Brain microvascular endothelial cell (primary cell): Measurements from ENCODE around the gene CHST6.
"Not testable (repeated sequence)": the region's sequence is repeated elsewhere in the genome, so short reads cannot be mapped to it uniquely, and the experiment has no call there.

Experiments used
- DNase-seq: peaks from one replicate; pipeline ENCODE4 v3.0.0-alpha.2; 2020
- H3K27ac ChIP-seq: fragments of 250-450 bp; sonication (Bioruptor Pico); 2 replicates; pipeline ENCODE4 v1.5.1; 2020; ENCODE audit warnings: mild to moderate bottlenecking, moderate library complexity
- H3K27me3 ChIP-seq: fragments of 250-450 bp; sonication (Bioruptor Pico); replicated peaks from 2 replicates; pipeline ENCODE4 v1.5.1; 2020; ENCODE audit warnings: mild to moderate bottlenecking
- H3K36me3 ChIP-seq: fragments of 250-450 bp; sonication (Bioruptor Pico); replicated peaks from 2 replicates; pipeline ENCODE4 v1.5.1; 2020; ENCODE audit warnings: mild to moderate bottlenecking
- H3K4me3 ChIP-seq: 2 replicates; pipeline ENCODE4 v1.5.1; 2011; ENCODE audit warnings: low read depth, mild to moderate bottlenecking, control low read depth, low read length, moderate library complexity
- in situ Hi-C: cut with HindIII; loops from 2 replicates; pipeline ENCODE4 v1.10.0; 2017; ENCODE audit warnings: low sequenced_read_pairs, low pct_ligation_motif_present
- TF ChIP-seq, protein P1 (sequence below): IDR thresholded peaks from 2 replicates; pipeline ENCODE4 v1.5.1; 2011; ENCODE audit warnings: low read depth, mild to moderate bottlenecking, moderate library complexity, low read length, control low read depth, inconsistent platforms; ENCODE audit errors: missing control alignments

Gene CHST6

DNA sequence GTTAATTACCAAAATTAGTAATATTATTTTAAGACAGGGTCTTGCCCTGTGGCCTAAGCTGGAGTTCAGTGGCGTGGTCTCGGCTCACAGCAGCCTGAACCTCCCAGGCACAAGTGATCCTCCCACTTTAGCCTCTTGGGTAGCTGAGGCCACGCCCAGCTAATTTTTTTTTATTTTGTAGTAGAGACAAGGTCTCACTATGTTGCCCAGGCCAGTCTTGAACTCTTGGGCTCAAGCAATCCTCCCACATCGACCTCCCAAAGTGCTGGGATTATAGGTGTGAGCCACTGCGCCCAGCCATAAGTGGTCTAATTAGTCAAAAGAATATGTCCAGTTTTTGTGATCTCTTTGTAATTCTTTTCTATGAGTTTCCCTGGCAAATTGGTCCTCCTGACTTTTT, 49.9 kb downstream of the CHST6 start:
- Histone ChIP-seq H3K36me3 (peaks cover 4% of the 10 kb centered on the region), H3K27ac (no peak overlapping the region), H3K27me3 (no peaks in the 10 kb centered on the region), H3K4me3 (no peak overlapping the region)
- in situ Hi-C loops = no loop called here
- TF ChIP-seq, protein P1, sequence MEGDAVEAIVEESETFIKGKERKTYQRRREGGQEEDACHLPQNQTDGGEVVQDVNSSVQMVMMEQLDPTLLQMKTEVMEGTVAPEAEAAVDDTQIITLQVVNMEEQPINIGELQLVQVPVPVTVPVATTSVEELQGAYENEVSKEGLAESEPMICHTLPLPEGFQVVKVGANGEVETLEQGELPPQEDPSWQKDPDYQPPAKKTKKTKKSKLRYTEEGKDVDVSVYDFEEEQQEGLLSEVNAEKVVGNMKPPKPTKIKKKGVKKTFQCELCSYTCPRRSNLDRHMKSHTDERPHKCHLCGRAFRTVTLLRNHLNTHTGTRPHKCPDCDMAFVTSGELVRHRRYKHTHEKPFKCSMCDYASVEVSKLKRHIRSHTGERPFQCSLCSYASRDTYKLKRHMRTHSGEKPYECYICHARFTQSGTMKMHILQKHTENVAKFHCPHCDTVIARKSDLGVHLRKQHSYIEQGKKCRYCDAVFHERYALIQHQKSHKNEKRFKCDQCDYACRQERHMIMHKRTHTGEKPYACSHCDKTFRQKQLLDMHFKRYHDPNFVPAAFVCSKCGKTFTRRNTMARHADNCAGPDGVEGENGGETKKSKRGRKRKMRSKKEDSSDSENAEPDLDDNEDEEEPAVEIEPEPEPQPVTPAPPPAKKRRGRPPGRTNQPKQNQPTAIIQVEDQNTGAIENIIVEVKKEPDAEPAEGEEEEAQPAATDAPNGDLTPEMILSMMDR = no peak
- no peak for DNase-seq

DNA sequence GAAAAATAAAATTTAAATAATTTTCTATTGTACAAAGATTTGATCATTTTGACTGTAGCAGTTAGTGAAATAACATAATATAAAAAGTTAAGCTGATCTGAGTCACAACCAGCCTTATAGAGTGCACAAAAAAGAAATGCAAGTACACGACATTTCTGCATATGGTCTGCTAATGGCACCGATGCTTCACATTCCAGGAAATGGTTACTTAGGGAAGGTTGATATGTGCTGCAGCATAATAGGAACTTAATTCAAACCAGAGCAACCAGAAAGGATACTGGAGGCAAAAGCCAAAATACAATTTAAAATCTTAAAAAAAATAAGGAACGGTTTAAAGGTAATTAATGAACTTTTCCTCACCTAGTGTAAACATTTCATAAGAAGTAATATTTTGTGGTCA, 51.9 kb downstream of the CHST6 start:
- Histone ChIP-seq H3K4me3 (no peak overlapping the region), H3K27ac (no peak overlapping the region), H3K36me3 (no peaks in the 10 kb centered on the region), H3K27me3 (no peaks in the 10 kb centered on the region)
- no peak for DNase-seq
- in situ Hi-C loops = no loop called here
- TF ChIP-seq, protein P1 = no peak

DNA sequence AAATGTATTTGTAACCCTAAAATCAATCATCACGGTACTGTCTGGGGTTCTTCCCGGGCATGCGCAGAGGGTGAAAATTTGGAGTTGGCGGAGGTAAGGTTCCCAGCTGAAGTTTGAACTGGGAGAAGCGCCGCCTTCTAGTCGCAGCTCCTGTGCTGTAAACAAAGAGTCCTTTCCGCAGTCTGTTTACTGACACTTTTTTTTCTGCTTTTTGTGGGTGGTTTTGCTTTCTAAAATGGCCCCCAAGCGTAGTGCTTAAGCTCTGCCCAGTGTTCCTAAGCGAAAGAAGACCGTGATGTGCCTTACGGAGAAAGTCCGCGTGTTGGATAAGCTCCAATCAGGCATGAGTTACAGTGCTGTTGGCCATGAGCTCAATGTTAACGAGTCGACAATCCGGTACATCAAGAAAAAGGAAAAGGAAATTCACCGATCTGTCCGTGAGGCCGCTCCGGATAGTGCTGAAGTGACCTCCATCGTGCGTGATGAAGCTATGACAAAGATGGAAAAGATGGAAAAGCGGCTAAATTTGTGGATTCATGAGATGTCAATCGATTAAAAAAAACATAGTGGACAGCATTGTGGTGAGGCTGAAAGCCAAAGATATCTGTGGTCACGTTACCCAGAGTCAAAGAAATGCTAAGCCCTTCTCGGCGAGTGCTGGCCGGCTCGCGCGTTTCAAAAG, 61.4 kb downstream of the CHST6 start:
- TF ChIP-seq, protein P1 = no peak
- Histone ChIP-seq H3K27ac (peak overlapping the region; percentile 96), H3K4me3 (peak overlapping the region; percentile 80), H3K27me3 (no peaks in the 10 kb centered on the region), H3K36me3 (no peaks in the 10 kb centered on the region)
- DNase-seq = peak; percentile 95
- in situ Hi-C loops = no loop called here

DNA sequence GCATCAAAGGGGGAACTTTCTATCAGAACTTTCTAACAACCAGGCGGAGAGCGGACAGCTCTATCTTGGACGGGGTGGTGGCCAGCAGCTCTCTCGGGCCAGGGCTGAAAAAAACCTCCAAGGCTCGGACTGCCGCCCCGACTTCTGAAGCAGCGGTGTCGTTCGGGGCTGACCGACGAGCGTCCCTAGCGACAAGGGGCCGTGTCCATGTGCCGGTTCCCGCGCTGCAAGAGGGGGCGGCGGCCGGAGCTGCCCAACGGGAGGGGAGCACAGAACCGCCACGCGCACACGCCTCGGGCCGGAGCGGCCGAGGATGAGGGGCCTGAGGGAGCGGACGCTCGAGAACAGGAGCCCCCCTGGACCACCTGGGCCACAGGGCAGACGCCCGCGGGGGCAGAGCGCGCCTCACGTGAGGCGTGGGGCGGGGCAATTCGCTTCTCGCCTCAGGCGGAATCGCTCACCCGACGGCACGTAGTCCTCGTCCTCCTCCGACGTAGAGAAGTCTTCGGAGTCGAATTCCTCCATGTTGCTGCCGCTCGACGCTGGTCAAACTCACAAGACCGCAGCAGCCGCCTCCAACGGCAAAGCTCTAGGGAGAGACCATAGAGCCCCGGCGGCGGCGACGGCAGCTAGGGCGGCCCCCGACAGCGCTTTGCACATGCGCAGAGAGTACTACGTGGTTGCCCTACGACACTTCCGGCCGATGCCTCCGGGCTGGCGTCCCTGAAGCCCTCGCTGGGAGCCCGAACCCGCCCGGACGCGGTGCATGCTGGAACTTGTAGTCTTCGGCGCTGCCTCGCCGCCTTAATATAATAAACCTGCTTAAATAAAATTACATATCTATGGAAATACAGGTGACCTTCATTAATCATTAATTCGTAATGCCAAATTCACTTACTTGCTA, 62.2 kb downstream of the CHST6 start, which contains the start of gene CFDP1:
Gene CFDP1, minus strand, starts transcription at position 676 of the 904 bp plus-strand sequence. Its CDS starts 151 bp downstream, at position 525.
- TF ChIP-seq, protein P1 = no peak
- in situ Hi-C loops = no loop called here
- peak within 1 kb of the TSS; percentile 96 for H3K27ac ChIP-seq

DNA sequence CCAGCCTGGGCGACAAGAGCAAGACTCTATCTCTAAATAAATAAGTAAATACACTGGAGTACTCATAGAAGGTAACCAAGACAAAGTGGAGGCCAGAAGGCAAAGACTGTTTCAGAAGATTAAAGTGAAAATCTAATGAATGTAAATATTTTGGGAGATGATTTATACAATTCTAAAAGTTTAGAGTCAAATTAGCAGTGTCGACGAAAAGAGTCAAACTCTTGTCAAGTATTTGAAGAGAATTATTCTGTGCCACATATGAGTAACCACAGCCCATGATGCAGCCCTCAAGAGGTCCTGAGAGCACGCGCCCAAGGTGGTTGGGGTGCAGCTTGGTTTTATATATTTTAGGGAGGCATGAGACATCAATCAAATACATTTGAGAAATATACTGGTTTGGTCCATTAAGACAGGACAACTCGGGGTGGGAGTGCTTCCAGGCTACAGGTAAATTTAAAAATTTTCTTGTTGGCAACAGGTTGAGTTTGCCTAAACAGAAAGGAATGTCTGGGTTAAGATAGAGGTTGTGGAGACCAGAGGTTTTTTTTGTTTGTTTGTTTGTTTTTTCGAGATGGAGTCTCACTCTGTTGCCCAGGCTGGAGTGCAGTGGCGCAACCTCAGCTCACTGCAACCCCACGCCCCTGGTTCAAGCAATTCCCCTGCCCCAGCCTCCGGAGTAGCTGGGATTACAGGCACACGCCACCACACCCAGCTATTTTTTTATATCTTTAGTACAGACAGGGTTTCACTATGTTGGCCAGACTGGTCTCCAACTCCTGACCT, 65.4 kb downstream of the CHST6 start:
- Histone ChIP-seq H3K27me3 (no peaks in the 10 kb centered on the region), H3K4me3 (no peak overlapping the region), H3K27ac (no peak overlapping the region), H3K36me3 (no peaks in the 10 kb centered on the region)
- in situ Hi-C loops = no loop called here
- TF ChIP-seq, protein P1 = no peak
- DNase-seq = no peak

More for the DNA sequence above, 62.2 kb downstream of the CHST6 start, which contains the start of gene CFDP1:
- Histone ChIP-seq H3K4me3 (peak within 1 kb of the TSS; percentile 80), H3K27me3 (no peaks in the 10 kb centered on the region), H3K36me3 (no peaks in the 10 kb centered on the region)
- DNase-seq = peak; percentile 89

DNA sequence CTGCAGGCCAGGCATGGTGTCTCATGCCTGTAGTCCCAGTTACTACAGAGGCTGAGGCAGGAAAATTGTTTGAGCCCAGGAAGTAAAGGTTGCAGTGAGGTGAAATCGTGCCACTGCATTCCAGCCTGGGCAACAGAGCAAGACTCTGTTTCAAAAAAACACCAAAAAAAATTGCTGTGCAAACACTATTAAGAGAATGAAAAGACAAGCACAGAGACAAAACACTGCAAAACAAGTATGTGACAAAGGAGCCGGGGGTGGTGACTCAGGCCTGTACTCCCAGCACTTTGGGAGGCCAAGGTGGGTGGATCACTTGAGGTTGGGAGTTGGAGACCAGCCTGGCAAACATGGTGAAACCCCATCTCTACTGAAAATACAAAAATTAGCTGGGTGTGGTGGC, 68.7 kb downstream of the CHST6 start:
- H3K4me3 ChIP-seq, H3K36me3 ChIP-seq, H3K27me3 ChIP-seq, in situ Hi-C loops, H3K27ac ChIP-seq: not testable (repeated sequence)
- peak; percentile 21 for DNase-seq

DNA sequence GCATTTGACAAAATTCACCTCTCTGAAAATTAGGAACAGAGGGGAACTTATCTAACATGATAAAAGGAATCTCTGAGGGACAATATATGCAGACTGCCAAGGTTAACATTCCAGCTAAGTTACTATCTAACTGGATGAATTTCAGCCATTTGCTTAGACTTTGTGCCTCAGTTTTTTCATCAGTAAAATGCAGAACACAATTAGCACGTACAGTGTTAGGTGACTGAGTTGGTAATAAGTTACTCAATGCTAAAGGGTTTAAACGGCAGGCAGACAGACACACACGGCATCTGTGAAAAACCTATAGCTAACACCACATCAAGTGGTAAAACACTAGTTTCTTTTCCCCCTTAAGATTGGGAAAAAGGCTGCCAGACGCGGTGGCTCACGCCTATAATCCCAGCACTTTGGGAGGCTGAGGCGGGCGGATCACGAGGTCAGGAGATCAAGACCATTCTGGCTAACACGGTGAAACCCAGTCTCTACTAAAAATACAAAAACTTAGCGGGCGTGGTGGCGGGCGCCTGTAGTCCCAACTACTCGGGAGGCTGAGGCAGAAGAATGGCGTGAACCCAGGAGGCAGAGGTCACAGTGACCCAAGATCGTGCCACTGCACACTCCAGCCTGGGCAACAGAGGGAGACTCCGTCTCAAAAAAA, 71.0 kb downstream of the CHST6 start:
- not testable (repeated sequence) for H3K27ac ChIP-seq, DNase-seq, H3K4me3 ChIP-seq, H3K27me3 ChIP-seq, H3K36me3 ChIP-seq
- in situ Hi-C loops = loop anchor here (25.0 kb wide), 1 partner anchor 237 kb away; no protein-coding TSS in a partner anchor
